Measurements from ENCODE around the gene VIPR2.

DNA sequence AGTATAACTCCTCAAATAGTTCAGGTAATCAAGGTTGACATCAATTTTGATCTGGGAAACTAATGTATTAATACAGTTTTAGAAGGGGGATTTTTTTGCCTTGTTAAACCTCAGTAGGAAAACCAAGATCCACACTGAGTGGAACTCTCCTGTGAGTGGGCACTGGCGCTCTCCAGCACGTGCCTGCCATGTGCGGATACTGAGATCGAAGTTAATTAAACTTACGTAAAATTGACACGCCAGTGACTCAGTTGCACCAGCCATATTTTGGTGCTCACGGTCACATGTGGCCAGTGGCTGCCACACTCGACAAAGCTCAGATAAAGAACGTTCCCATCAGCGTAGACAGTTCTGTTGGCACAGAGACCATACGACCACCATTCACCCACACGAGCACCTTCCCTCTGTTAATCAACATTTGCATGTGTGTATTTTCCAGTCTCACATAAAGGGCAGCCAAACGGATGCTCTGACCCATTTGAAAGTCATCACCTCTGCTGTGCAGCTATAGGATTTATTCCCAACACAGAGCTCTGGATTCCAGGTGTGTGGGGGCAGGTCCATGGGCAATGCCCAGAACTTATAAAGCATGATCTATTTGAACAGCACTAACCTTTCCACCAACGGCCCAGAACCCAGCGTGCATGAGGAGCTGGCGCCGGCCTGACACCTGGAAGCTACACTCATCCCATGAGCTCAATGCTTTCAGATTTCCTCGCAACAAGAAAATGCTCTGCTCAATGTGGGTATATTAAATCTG, 77.7 kb downstream of the VIPR2 start:
- TF ChIP-seq, protein P1, sequence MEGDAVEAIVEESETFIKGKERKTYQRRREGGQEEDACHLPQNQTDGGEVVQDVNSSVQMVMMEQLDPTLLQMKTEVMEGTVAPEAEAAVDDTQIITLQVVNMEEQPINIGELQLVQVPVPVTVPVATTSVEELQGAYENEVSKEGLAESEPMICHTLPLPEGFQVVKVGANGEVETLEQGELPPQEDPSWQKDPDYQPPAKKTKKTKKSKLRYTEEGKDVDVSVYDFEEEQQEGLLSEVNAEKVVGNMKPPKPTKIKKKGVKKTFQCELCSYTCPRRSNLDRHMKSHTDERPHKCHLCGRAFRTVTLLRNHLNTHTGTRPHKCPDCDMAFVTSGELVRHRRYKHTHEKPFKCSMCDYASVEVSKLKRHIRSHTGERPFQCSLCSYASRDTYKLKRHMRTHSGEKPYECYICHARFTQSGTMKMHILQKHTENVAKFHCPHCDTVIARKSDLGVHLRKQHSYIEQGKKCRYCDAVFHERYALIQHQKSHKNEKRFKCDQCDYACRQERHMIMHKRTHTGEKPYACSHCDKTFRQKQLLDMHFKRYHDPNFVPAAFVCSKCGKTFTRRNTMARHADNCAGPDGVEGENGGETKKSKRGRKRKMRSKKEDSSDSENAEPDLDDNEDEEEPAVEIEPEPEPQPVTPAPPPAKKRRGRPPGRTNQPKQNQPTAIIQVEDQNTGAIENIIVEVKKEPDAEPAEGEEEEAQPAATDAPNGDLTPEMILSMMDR (IDR thresholded peaks at IDR 0.05), result no peak
- TF ChIP-seq POLR2A (IDR thresholded peaks at IDR 0.05), result no peak
